Sigmoid colon (tissue), 4 donors: ENCODE results near the gene MCFD2.

Source experiments
- POLR2A ChIP-seq, 2 donors: fragments of 450-650 bp; IDR thresholded peaks; one replicate each; pipeline ENCODE4 v1.6.1; 2016; ENCODE audit warnings: antibody characterized with exemption in 2 of 2, mild to moderate bottlenecking in 2 of 2, moderate library complexity in 2 of 2
- POLR2AphosphoS5 ChIP-seq, 4 donors: sonication (generic); formaldehyde crosslinking; IDR thresholded peaks; one replicate each; pipeline ENCODE4 v1.6.1; 2017; ENCODE audit warnings: antibody characterized with exemption in 4 of 4
- TF ChIP-seq, protein P1 (sequence below), 4 experiments: fragments of 450-650 bp in 3 of 4; fragments of 200-600 bp in 1 of 4; IDR thresholded peaks; one replicate each; pipeline ENCODE4 v1.5.1; 2016 to 2019; ENCODE audit warnings: antibody characterized with exemption in 4 of 4, mild to moderate bottlenecking in 3 of 4, moderate library complexity in 2 of 4

DNA sequence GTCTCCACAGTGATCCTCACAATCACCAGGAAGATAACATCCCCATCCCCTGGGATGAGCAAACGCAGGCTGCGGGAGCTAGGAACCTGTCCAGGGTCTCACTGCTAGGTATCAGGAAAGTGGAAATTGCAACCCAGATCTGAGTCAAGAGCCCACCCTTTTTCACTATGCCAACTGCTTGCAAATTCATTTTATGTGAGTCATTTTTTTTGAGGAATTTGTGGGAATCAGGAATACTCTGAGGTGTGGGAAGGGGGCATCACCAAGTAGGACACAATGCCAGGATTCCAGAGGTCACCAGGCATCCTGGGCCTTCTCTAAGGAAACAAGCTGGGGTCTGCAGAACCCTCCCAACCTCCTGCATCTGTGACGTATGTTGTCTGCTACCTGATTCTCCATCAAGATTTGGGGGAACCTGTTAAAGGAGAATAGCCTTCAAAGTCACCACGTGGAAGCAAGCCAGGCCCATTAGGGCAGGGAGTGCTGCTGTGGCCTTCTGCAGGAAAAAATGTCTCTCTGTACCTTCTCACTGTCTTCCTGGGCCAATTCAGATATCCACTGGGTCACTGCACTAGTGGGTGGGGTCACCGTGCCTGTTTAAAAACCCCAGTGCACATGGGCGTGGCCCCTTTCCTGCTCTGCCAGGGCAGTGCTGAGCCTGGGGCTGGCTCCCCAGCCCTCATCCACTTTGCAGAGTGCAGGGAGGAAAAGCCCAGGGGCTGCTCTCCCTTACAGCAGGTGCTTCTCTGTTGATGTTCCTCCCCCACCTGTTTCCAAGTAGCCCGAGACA lies 50.2 kb downstream of the MCFD2 start:
- TF ChIP-seq, protein P1, sequence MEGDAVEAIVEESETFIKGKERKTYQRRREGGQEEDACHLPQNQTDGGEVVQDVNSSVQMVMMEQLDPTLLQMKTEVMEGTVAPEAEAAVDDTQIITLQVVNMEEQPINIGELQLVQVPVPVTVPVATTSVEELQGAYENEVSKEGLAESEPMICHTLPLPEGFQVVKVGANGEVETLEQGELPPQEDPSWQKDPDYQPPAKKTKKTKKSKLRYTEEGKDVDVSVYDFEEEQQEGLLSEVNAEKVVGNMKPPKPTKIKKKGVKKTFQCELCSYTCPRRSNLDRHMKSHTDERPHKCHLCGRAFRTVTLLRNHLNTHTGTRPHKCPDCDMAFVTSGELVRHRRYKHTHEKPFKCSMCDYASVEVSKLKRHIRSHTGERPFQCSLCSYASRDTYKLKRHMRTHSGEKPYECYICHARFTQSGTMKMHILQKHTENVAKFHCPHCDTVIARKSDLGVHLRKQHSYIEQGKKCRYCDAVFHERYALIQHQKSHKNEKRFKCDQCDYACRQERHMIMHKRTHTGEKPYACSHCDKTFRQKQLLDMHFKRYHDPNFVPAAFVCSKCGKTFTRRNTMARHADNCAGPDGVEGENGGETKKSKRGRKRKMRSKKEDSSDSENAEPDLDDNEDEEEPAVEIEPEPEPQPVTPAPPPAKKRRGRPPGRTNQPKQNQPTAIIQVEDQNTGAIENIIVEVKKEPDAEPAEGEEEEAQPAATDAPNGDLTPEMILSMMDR (IDR thresholded peaks at IDR 0.05), result no peak
- TF ChIP-seq POLR2A (IDR thresholded peaks at IDR 0.05) (no peak), POLR2AphosphoS5 (IDR thresholded peaks at IDR 0.05) (no peak)
